H1 (cell line): Measurements from ENCODE around the gene VSNL1. TPM values are rescaled to one million over a fixed set of nuclear protein-coding genes. Genes with fewer than 3 reads are reported as not detected.

Source experiments
- ASH2L ChIP-seq: fragments of 200-600, 300-600 bp; sonication (generic); IDR thresholded peaks from one replicate; pipeline ENCODE4 v1.7.1; 2017; ENCODE audit warnings: low read length
- BCL11A ChIP-seq, 2 experiments: IDR thresholded peaks; one replicate each; pipeline ENCODE4 v1.6.1; 2011; ENCODE audit warnings: low read depth in 2 of 2, low read length in 2 of 2, mild to moderate bottlenecking in 2 of 2
- CEBPB ChIP-seq: IDR thresholded peaks from 2 replicates; pipeline ENCODE4 v1.6.1; 2012; ENCODE audit warnings: low read depth, low read length
- MAFK ChIP-seq: IDR thresholded peaks from 2 replicates; pipeline ENCODE4 v1.6.1; 2012; ENCODE audit warnings: low read depth, mild to moderate bottlenecking, improper control_type of control experiment, low read length
- NANOG ChIP-seq: IDR thresholded peaks from 2 replicates; pipeline ENCODE4 v1.6.1; 2011; ENCODE audit warnings: low read length, low read depth, mild to moderate bottlenecking, inconsistent platforms; ENCODE audit not compliant: insufficient read depth, poor library complexity, severe bottlenecking
- SP4 ChIP-seq: IDR thresholded peaks from 2 replicates; pipeline ENCODE4 v1.6.1; 2012; ENCODE audit warnings: low read length, inconsistent platforms
- SRF ChIP-seq: IDR thresholded peaks from 2 replicates; pipeline ENCODE4 v1.6.1; 2011; ENCODE audit warnings: mild to moderate bottlenecking, low read depth, low read length, moderate library complexity
- SUZ12 ChIP-seq: fragments of 200-600 bp; sonication (generic); IDR thresholded peaks from 2 replicates; pipeline ENCODE4 v1.6.1; 2012; ENCODE audit warnings: mild to moderate bottlenecking, inconsistent platforms, low read length, moderate library complexity, mixed read lengths
- TAF7 ChIP-seq: optimal IDR thresholded peaks from 2 replicates; pipeline ENCODE3; 2011; ENCODE audit warnings: low read depth, mild to moderate bottlenecking, inconsistent platforms, low read length, moderate library complexity, borderline replicate concordance
- TBP ChIP-seq: IDR thresholded peaks from 2 replicates; pipeline ENCODE4 v1.6.1; 2011; ENCODE audit warnings: low read depth, low read length, improper control_type of control experiment
- YY1 ChIP-seq: IDR thresholded peaks from 2 replicates; pipeline ENCODE4 v1.6.1; 2011; ENCODE audit warnings: low read depth, mild to moderate bottlenecking, low read length
- polyA plus RNA-seq, 7 experiments: library from polyadenylated mRNA; depleted of rRNA in 3 of 7; stranded (reverse) in 5 of 7; unstranded in 2 of 7; fragments of >200 nt in 5 of 7; fragments of 200-250 nt in 2 of 7; gene quantifications; 1 replicate in 5 of 7; 2 replicates in 1 of 7; 4 replicates in 1 of 7; pipeline versions ENCODE4 v1.2.1 to v1.2.3, GENCODE V29; 2011 to 2013; ENCODE audit warnings: missing spikeins in 2 of 7, mixed read lengths in 2 of 7
- total RNA-seq: library from RNA; stranded (reverse); fragmentation: NEBNext Ultra II Directional; extraction: Animal tissue kit (Norgen Biotek cat#: 25700); gene quantifications from 2 replicates; pipeline ENCODE4 v1.2.1, GENCODE V29; 2021
- TF ChIP-seq, protein P1 (sequence below): fragments of 300-600 bp; sonication (generic); IDR thresholded peaks from 2 replicates; pipeline ENCODE4 v1.7.1; 2012; ENCODE audit warnings: low read length, moderate library complexity, mild to moderate bottlenecking, inconsistent platforms; ENCODE audit not compliant: insufficient replicate concordance
- TF ChIP-seq, protein P2 (sequence below): IDR thresholded peaks from 2 replicates; pipeline ENCODE4 v1.6.1; 2012; ENCODE audit warnings: inconsistent platforms

Gene VSNL1
- total and polyA plus RNA-seq, 2 of the 8 experiments (the other 6 are each of a cell fraction or from before 2014, with no cell fraction given): 49.4 to 108 TPM

GRCh38 chr2:17607379-17607778 lies 66.9 kb downstream of the VSNL1 start (continued):
- TF ChIP-seq, protein P1, sequence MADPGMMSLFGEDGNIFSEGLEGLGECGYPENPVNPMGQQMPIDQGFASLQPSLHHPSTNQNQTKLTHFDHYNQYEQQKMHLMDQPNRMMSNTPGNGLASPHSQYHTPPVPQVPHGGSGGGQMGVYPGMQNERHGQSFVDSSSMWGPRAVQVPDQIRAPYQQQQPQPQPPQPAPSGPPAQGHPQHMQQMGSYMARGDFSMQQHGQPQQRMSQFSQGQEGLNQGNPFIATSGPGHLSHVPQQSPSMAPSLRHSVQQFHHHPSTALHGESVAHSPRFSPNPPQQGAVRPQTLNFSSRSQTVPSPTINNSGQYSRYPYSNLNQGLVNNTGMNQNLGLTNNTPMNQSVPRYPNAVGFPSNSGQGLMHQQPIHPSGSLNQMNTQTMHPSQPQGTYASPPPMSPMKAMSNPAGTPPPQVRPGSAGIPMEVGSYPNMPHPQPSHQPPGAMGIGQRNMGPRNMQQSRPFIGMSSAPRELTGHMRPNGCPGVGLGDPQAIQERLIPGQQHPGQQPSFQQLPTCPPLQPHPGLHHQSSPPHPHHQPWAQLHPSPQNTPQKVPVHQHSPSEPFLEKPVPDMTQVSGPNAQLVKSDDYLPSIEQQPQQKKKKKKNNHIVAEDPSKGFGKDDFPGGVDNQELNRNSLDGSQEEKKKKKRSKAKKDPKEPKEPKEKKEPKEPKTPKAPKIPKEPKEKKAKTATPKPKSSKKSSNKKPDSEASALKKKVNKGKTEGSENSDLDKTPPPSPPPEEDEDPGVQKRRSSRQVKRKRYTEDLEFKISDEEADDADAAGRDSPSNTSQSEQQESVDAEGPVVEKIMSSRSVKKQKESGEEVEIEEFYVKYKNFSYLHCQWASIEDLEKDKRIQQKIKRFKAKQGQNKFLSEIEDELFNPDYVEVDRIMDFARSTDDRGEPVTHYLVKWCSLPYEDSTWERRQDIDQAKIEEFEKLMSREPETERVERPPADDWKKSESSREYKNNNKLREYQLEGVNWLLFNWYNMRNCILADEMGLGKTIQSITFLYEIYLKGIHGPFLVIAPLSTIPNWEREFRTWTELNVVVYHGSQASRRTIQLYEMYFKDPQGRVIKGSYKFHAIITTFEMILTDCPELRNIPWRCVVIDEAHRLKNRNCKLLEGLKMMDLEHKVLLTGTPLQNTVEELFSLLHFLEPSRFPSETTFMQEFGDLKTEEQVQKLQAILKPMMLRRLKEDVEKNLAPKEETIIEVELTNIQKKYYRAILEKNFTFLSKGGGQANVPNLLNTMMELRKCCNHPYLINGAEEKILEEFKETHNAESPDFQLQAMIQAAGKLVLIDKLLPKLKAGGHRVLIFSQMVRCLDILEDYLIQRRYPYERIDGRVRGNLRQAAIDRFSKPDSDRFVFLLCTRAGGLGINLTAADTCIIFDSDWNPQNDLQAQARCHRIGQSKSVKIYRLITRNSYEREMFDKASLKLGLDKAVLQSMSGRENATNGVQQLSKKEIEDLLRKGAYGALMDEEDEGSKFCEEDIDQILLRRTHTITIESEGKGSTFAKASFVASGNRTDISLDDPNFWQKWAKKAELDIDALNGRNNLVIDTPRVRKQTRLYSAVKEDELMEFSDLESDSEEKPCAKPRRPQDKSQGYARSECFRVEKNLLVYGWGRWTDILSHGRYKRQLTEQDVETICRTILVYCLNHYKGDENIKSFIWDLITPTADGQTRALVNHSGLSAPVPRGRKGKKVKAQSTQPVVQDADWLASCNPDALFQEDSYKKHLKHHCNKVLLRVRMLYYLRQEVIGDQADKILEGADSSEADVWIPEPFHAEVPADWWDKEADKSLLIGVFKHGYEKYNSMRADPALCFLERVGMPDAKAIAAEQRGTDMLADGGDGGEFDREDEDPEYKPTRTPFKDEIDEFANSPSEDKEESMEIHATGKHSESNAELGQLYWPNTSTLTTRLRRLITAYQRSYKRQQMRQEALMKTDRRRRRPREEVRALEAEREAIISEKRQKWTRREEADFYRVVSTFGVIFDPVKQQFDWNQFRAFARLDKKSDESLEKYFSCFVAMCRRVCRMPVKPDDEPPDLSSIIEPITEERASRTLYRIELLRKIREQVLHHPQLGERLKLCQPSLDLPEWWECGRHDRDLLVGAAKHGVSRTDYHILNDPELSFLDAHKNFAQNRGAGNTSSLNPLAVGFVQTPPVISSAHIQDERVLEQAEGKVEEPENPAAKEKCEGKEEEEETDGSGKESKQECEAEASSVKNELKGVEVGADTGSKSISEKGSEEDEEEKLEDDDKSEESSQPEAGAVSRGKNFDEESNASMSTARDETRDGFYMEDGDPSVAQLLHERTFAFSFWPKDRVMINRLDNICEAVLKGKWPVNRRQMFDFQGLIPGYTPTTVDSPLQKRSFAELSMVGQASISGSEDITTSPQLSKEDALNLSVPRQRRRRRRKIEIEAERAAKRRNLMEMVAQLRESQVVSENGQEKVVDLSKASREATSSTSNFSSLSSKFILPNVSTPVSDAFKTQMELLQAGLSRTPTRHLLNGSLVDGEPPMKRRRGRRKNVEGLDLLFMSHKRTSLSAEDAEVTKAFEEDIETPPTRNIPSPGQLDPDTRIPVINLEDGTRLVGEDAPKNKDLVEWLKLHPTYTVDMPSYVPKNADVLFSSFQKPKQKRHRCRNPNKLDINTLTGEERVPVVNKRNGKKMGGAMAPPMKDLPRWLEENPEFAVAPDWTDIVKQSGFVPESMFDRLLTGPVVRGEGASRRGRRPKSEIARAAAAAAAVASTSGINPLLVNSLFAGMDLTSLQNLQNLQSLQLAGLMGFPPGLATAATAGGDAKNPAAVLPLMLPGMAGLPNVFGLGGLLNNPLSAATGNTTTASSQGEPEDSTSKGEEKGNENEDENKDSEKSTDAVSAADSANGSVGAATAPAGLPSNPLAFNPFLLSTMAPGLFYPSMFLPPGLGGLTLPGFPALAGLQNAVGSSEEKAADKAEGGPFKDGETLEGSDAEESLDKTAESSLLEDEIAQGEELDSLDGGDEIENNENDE: no peak
- TF ChIP-seq TBP (no peak), SP4 (no peak), SUZ12 (no peak), CEBPB (no peak), SRF (no peak), TAF7 (no peak), NANOG (no peak), YY1 (no peak), BCL11A (IDR thresholded peaks at IDR 0.05; ENCODE audit: low read depth in 2 of 2, low read length in 2 of 2) (no peak), MAFK (no peak), ASH2L (no peak)
- TF ChIP-seq, protein P2, sequence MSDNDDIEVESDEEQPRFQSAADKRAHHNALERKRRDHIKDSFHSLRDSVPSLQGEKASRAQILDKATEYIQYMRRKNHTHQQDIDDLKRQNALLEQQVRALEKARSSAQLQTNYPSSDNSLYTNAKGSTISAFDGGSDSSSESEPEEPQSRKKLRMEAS: no peak
